Panc1 (cell line): ENCODE measurements around the gene TPP1.

Experiments used
- POLR2AphosphoS5 ChIP-seq: IDR thresholded peaks from 2 replicates; pipeline ENCODE4 v1.6.1; 2012; ENCODE audit warnings: mild to moderate bottlenecking, low read depth, low read length, moderate library complexity
- SIN3A ChIP-seq: IDR thresholded peaks from 2 replicates; pipeline ENCODE4 v1.6.1; 2012; ENCODE audit warnings: low read depth, mild to moderate bottlenecking, low read length, moderate library complexity, borderline replicate concordance; ENCODE audit not compliant: insufficient read depth
- TCF7L2 ChIP-seq: IDR thresholded peaks from 2 replicates; pipeline ENCODE4 v1.6.1; 2011; ENCODE audit warnings: mild to moderate bottlenecking, low read depth, low read length, inconsistent platforms
- TF ChIP-seq, protein P1 (sequence below): fragments of 450-650 bp; IDR thresholded peaks from 2 replicates; pipeline ENCODE4 v1.5.1; 2017; ENCODE audit warnings: mild to moderate bottlenecking
- TF ChIP-seq, protein P2 (sequence below), 2 experiments: IDR thresholded peaks; 2 replicates each; pipeline ENCODE4 v1.6.1; 2011 to 2012; ENCODE audit warnings: low read depth in 2 of 2, control low read depth in 1 of 2, low read length in 1 of 2, mild to moderate bottlenecking in 1 of 2, moderate library complexity in 1 of 2; ENCODE audit not compliant: insufficient read depth in 1 of 2

GRCh38 chr11:6608011-6608410 lies 11.2 kb downstream of the TPP1 start:
- TF ChIP-seq, protein P1, sequence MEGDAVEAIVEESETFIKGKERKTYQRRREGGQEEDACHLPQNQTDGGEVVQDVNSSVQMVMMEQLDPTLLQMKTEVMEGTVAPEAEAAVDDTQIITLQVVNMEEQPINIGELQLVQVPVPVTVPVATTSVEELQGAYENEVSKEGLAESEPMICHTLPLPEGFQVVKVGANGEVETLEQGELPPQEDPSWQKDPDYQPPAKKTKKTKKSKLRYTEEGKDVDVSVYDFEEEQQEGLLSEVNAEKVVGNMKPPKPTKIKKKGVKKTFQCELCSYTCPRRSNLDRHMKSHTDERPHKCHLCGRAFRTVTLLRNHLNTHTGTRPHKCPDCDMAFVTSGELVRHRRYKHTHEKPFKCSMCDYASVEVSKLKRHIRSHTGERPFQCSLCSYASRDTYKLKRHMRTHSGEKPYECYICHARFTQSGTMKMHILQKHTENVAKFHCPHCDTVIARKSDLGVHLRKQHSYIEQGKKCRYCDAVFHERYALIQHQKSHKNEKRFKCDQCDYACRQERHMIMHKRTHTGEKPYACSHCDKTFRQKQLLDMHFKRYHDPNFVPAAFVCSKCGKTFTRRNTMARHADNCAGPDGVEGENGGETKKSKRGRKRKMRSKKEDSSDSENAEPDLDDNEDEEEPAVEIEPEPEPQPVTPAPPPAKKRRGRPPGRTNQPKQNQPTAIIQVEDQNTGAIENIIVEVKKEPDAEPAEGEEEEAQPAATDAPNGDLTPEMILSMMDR: no peak
- TF ChIP-seq SIN3A (no peak), TCF7L2 (no peak), POLR2AphosphoS5 (no peak; the same call in 1 of the 2 replicates)
- TF ChIP-seq, protein P2, sequence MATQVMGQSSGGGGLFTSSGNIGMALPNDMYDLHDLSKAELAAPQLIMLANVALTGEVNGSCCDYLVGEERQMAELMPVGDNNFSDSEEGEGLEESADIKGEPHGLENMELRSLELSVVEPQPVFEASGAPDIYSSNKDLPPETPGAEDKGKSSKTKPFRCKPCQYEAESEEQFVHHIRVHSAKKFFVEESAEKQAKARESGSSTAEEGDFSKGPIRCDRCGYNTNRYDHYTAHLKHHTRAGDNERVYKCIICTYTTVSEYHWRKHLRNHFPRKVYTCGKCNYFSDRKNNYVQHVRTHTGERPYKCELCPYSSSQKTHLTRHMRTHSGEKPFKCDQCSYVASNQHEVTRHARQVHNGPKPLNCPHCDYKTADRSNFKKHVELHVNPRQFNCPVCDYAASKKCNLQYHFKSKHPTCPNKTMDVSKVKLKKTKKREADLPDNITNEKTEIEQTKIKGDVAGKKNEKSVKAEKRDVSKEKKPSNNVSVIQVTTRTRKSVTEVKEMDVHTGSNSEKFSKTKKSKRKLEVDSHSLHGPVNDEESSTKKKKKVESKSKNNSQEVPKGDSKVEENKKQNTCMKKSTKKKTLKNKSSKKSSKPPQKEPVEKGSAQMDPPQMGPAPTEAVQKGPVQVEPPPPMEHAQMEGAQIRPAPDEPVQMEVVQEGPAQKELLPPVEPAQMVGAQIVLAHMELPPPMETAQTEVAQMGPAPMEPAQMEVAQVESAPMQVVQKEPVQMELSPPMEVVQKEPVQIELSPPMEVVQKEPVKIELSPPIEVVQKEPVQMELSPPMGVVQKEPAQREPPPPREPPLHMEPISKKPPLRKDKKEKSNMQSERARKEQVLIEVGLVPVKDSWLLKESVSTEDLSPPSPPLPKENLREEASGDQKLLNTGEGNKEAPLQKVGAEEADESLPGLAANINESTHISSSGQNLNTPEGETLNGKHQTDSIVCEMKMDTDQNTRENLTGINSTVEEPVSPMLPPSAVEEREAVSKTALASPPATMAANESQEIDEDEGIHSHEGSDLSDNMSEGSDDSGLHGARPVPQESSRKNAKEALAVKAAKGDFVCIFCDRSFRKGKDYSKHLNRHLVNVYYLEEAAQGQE (IDR thresholded peaks at IDR 0.05; ENCODE audit: insufficient read depth in 1 of 2, low read depth in 2 of 2, low read length in 1 of 2): no peak
